Lower leg skin (tissue), 4 donors: Measurements from ENCODE around the gene KRT13. TPM values are rescaled to one million over a fixed set of nuclear protein-coding genes. Genes with fewer than 3 reads are reported as not detected.

Experiments
- DNase-seq, 2 donors: peaks; one replicate each; pipeline ENCODE4 v3.0.0-alpha.2; 2019; ENCODE audit warnings: low spot score in 2 of 2
- H3K4me3 ChIP-seq: fragments of 200-600 bp; sonication (generic); 2 replicates; pipeline ENCODE4 v1.5.1; 2017; ENCODE audit warnings: mild to moderate bottlenecking, low read depth; ENCODE audit not compliant: poor library complexity, severe bottlenecking
- POLR2A ChIP-seq, 2 donors: fragments of 450-650 bp; IDR thresholded peaks; one replicate each; pipeline ENCODE4 v1.6.1; 2016 to 2017; ENCODE audit warnings: antibody characterized with exemption in 2 of 2, mild to moderate bottlenecking in 1 of 2, moderate library complexity in 1 of 2
- WGBS, 2 donors: methylation state at CpG; one replicate each; pipeline ENCODE4 v1.1.5; 2018; 5-methylcytosine and 5-hydroxymethylcytosine counted together
- intact Hi-C: fragments of 100-400 bp; cut with DNase I; formaldehyde crosslinking; loops from one replicate; pipeline ENCODE4 v1.15.0; 2023; ENCODE audit warnings: low total_unique reads
- total RNA-seq, 4 donors: library from RNA; depleted of rRNA; stranded (reverse); fragments of >200 nt; gene quantifications; one replicate each; pipeline ENCODE4 v1.1.0, GENCODE V29; 2016
- TF ChIP-seq, protein P1 (sequence below), 3 donors: fragments of 450-650 bp; IDR thresholded peaks; one replicate each; pipeline ENCODE4 v1.5.1; 2016; ENCODE audit warnings: antibody characterized with exemption in 3 of 3, mild to moderate bottlenecking in 3 of 3, moderate library complexity in 2 of 3

Gene KRT13
- total RNA-seq, 4 donors from 2014 or later: 0.19 to 0.46 TPM; not detected in 2

DNA sequence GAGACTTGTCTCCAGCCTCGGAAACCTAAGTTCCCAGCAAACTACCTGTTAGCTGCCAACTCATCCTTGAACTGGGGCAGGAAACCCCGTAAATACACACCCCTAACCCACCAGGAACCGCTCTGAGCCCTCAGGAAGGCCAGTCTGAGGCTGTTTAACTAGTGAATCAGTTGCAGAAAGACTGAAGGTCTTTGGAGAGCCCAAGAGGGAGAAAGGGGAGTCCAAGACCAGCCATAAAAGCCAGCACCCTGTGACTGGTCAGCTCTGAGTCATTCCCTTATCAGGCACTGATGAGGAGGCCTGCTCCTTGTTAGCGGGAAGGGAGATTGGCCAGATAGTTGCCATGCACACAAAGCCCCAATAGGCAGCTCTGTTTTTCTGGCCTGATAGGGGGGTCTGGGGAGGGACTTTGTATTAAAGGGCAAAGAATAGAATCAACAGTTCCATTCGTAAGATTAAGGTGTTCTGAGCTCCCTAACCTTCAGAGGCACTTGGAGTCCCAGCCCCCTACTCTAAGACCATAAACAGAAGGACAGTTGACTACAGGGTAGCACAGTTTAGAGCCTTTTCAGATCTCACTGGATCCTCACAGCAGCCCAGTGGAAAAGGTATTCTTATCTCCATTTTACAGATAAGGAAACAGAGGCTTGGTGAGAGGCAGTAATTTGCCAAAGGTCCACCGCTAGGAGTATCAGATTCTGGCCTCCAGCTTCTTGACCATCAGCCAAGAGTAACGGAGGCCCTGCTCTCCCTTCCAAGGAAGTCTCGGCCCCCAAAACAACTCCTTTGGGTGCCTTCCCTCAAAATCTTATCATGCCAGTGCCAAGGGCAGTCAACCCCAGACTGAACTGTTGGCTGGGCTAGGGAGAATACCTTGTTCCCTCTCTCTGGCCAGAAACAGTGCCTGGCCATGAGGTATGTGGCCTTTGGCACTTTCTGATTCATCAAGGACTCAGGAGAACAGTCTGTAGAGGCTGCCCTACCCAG is 24.9 kb upstream of the KRT13 start:
- 72 to 84% methylated on average over 8 of the region's 8 CpGs for WGBS, 2 donors
- TF ChIP-seq, protein P1, sequence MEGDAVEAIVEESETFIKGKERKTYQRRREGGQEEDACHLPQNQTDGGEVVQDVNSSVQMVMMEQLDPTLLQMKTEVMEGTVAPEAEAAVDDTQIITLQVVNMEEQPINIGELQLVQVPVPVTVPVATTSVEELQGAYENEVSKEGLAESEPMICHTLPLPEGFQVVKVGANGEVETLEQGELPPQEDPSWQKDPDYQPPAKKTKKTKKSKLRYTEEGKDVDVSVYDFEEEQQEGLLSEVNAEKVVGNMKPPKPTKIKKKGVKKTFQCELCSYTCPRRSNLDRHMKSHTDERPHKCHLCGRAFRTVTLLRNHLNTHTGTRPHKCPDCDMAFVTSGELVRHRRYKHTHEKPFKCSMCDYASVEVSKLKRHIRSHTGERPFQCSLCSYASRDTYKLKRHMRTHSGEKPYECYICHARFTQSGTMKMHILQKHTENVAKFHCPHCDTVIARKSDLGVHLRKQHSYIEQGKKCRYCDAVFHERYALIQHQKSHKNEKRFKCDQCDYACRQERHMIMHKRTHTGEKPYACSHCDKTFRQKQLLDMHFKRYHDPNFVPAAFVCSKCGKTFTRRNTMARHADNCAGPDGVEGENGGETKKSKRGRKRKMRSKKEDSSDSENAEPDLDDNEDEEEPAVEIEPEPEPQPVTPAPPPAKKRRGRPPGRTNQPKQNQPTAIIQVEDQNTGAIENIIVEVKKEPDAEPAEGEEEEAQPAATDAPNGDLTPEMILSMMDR (IDR thresholded peaks at IDR 0.05): no peak
- no peak for TF ChIP-seq POLR2A (IDR thresholded peaks at IDR 0.05)
- H3K4me3 ChIP-seq: no peak overlapping the region
- intact Hi-C loops: no loop called here
- DNase-seq: no peak

DNA sequence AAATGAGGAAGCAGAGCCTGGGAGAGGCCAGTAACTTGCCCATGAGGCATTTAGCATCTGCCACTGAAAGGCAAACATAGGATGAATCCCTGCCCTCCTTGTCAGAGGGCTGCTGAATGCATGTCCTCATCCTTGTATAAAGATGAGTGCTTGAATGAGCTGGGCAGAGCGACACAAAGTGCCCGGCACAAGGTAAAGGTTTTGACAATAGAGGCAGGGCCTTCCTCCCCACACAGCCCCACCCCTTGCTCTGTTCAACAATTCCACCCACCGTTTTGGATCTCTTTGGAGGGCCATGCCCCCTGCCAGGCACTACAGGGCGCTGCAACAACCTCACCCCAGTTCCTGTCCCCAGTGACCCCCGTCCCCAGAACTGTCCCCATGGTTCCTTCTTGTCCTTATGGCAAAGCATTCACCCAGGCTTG is 24.1 kb upstream of the KRT13 start:
- no peak for DNase-seq
- TF ChIP-seq, protein P1 (IDR thresholded peaks at IDR 0.05): no peak
- TF ChIP-seq POLR2A (IDR thresholded peaks at IDR 0.05): no peak
- intact Hi-C loops: no loop called here
- no peak overlapping the region for H3K4me3 ChIP-seq
- WGBS, 2 donors: 57 to 79% methylated on average over 5 of the region's 5 CpGs

DNA sequence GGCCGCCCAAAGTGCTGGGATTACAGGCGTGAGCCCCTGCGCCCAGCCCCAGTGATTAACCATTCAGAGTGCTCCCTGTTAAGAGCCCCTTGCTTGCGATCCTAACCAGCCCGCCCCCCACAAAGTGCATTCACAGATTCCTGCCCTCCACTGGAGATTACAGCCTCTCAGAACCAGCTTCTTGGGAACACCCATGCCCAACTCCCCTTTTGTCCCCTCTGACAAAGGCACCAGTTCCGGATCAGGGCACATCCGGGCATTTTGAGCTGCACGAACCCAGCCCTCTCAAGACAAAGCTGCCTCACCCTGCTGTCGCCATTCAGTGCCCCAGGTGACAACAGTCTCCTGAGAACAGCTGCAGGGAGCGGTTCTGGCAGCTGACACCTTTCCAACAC is 23.5 kb upstream of the KRT13 start:
- TF ChIP-seq, protein P1 (IDR thresholded peaks at IDR 0.05): no peak
- no peak for TF ChIP-seq POLR2A (IDR thresholded peaks at IDR 0.05)
- WGBS, 2 donors: 51 to 59% methylated on average over 10 of the region's 10 CpGs
- H3K4me3 ChIP-seq: no peak overlapping the region
- DNase-seq: no peak
- intact Hi-C loops: no loop called here

DNA sequence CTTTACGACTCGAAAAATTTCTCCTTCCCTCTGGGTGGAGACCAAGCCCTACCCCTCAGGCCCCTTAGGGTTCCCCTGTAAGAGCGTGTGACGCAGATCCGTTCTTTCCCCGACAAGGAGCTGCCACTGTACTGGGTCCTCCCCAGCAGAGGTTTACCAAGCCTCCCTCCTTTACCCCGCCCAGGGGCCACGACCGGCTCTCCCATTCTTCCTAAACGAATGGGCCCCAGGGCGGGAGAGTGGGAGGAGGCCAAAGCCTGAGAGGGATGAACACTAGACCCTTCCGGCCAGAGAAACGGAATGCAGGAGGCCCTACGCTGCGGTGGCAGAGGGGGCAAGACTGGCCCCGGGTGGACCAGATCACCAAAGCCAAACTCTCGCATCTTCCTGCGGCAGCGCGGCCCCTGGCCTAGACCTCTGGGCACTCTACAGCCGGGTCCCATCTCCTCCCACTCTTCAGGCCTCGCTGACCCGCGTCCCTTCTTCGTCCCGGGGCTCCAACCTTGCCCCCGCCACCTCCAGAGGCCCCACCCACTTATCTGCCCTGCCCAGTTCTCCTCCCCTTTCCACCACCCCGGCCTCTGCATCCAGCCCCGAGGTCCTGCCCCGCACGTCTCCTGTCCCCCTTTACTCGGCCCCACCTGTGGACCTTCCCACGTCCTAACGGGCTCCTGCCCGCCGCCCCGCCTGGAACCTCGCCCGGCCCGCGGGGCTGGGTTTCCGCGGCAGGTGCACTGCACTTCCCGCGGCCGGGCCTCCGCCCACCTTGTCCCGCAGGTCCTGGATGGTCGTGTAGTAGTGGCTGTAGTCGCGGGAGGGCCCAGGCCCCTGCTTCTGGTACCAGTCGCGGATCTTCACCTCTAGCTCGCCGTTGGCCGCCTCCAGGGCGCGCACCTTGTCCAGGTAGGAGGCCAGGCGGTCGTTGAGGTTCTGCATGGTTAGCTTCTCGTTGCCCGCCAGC is 21.9 kb upstream of the KRT13 start:
- intact Hi-C loops: no loop called here
- peak overlapping the region; percentile 39 for H3K4me3 ChIP-seq
- TF ChIP-seq, protein P1 (IDR thresholded peaks at IDR 0.05): no peak
- no peak for TF ChIP-seq POLR2A (IDR thresholded peaks at IDR 0.05)
- DNase-seq: no peak
- WGBS, 2 donors: 8 to 10% methylated on average over 44 to 51 of the region's 62 CpGs

DNA sequence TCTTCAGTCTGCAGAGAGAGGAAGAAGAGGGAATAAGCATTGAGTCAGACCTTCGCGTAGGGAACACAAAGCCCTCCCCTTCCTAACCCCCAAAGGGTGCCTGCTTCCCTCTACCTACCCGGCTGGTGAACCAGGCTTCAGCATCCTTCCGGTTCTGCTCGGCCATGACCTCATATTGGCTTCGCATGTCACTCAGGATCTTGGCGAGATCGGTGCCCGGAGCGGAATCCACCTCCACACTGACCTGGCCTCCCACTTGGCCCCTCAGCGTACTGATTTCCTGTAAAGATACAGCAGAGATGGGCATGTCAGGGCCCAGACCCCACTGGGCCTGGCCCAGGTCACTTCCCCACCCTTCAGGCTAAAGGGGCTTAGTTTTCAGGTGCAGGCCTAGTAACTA is 18.8 kb upstream of the KRT13 start:
- no peak overlapping the region for H3K4me3 ChIP-seq
- intact Hi-C loops: no loop called here
- no peak for DNase-seq
- no peak for TF ChIP-seq POLR2A (IDR thresholded peaks at IDR 0.05)
- 87 to 90% methylated on average over 11 of the region's 11 CpGs for WGBS, 2 donors

DNA sequence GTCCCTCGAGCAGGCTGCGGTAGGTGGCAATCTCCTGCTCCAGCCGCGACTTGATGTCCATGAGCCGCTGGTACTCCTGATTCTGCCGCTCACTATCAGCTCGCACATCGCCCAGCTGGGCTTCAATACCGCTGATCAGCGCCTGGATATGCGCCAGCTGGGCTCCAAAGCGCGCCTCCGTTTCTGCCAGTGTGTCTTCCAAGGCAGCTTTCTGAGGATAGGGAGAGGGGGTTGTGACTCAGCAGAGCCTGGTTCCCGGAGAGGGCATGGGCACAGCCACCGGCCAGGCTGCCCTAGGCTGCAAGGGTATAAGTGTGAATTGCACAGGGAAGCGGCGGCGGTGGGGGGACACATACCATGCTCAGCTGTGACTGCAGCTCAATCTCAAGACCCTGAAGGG is 18.4 kb upstream of the KRT13 start:
- intact Hi-C loops: no loop called here
- 58 to 64% methylated on average over 19 of the region's 19 CpGs for WGBS, 2 donors
- no peak for DNase-seq
- H3K4me3 ChIP-seq: no peak overlapping the region
- TF ChIP-seq, protein P1 (IDR thresholded peaks at IDR 0.05): no peak
- no peak for TF ChIP-seq POLR2A (IDR thresholded peaks at IDR 0.05)
